ENCODE results near the gene FAM149B1. TPM values are rescaled to one million over a fixed set of nuclear protein-coding genes. Genes with fewer than 3 reads are reported as not detected.
A peak's percentile ranks its signal among the peaks of the same experiment; 100 is the strongest.

The FAM149B1 gene
- polyA plus RNA-seq, 1 donor (not counting 4 experiments of a cell fraction or from before 2014, with no cell fraction given) = 22.2 TPM

DNA sequence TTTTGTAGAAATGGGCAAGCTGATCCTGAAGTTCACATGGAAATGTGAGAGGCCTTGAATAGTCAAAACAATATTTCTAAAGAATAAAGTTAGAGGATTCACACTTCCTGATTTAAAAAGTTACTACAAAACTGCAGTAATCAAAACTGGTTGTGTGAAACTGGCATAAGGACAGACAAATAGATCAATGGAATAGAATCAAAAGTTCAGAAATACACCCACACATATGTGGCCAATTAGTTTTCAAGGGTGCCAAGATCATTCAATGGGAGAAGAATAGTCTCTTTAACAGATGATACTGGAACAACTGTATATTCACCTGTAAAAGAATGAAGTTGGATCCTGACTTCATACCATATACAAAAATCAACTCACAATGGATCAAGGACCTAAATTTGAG, 51.5 kb downstream of the FAM149B1 start:
- no peak for DNase-seq (ENCODE audit: low read depth, low spot score)
- H3K4me1 ChIP-seq (ENCODE audit: control insufficient read depth, extremely low read depth, insufficient read depth, low read length) = no peaks in the 10 kb centered on the region
- no peak overlapping the region for H3K4me3 ChIP-seq (ENCODE audit: control insufficient read depth in 2 of 3, extremely low read depth in 1 of 3, insufficient read depth in 2 of 3, low read depth in 1 of 3, low read length in 3 of 3)
- H3K27me3 ChIP-seq (ENCODE audit: control insufficient read depth, extremely low read depth, insufficient read depth, low read length) = no peaks in the 10 kb centered on the region
- no peak overlapping the region for H3K27ac ChIP-seq (ENCODE audit: control insufficient read depth, insufficient read depth, low read length)
- TF ChIP-seq, protein P1, sequence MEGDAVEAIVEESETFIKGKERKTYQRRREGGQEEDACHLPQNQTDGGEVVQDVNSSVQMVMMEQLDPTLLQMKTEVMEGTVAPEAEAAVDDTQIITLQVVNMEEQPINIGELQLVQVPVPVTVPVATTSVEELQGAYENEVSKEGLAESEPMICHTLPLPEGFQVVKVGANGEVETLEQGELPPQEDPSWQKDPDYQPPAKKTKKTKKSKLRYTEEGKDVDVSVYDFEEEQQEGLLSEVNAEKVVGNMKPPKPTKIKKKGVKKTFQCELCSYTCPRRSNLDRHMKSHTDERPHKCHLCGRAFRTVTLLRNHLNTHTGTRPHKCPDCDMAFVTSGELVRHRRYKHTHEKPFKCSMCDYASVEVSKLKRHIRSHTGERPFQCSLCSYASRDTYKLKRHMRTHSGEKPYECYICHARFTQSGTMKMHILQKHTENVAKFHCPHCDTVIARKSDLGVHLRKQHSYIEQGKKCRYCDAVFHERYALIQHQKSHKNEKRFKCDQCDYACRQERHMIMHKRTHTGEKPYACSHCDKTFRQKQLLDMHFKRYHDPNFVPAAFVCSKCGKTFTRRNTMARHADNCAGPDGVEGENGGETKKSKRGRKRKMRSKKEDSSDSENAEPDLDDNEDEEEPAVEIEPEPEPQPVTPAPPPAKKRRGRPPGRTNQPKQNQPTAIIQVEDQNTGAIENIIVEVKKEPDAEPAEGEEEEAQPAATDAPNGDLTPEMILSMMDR (optimal IDR thresholded peaks at IDR 0.05 in 1 of 3, IDR thresholded peaks at IDR 0.05 in 1 of 3, conservative IDR thresholded peaks at IDR 0.05 in 1 of 3; ENCODE audit: extremely low read depth in 1 of 3, insufficient read depth in 2 of 3, low read length in 3 of 3) = no peak
- no peak for TF ChIP-seq EZH2 (IDR thresholded peaks at IDR 0.05; ENCODE audit: low read length)
- H4K20me1 ChIP-seq (ENCODE audit: control insufficient read depth, extremely low read depth, insufficient read depth, low read length) = no peaks in the 10 kb centered on the region
- dilution Hi-C loops (cut with MboI; ENCODE audit: extremely low pct_ligation_motif_present, low sequenced_read_pairs) = no loop called here
- H3K4me2 ChIP-seq (ENCODE audit: control insufficient read depth, extremely low read depth, insufficient read depth, low read depth, low read length) = no peak overlapping the region
- peak; percentile 57 for FAIRE-seq
- no peak overlapping the region for H2AFZ ChIP-seq (ENCODE audit: control insufficient read depth, low read length)
- H3K9me3 ChIP-seq (ENCODE audit: control insufficient read depth, low read depth, low read length) = no peaks in the 10 kb centered on the region
- no peaks in the 10 kb centered on the region for H3K79me2 ChIP-seq (ENCODE audit: control insufficient read depth, insufficient read depth, low read length)
- H3K9ac ChIP-seq (ENCODE audit: control insufficient read depth, extremely low read depth, insufficient read depth, low read length) = no peak overlapping the region
- H3K9me1 ChIP-seq (ENCODE audit: control insufficient read depth, extremely low read depth, insufficient read depth, low read length) = no peaks in the 10 kb centered on the region
- peaks cover 3 to 5% of the 10 kb centered on the region in 2 experiments for H3K36me3 ChIP-seq (ENCODE audit: control insufficient read depth in 2 of 2, extremely low read depth in 1 of 2, insufficient read depth in 2 of 2, low read length in 2 of 2)

DNA sequence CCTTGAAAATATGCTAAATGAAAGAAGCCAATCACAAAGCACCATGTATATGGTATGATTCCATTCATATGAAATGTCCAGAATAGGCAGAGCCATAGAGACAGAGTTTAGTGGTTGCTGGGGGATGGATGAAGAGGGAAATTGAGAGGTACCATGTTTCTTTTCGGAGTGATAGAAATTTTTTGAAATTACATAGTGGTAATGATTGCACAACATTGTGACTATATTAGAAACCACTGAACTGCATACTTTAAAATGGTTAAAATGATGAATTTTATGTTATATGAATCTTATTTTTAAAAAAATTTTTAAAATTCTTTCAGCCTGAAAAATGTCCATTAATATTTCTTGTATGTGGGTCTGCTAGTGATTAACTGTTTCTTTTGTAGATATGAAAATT, 53.1 kb downstream of the FAM149B1 start:
- Histone ChIP-seq H3K9me1 (ENCODE audit: control insufficient read depth, extremely low read depth, insufficient read depth, low read length) (no peaks in the 10 kb centered on the region), H3K4me1 (ENCODE audit: control insufficient read depth, extremely low read depth, insufficient read depth, low read length) (no peaks in the 10 kb centered on the region), H3K9me3 (ENCODE audit: control insufficient read depth, low read depth, low read length) (no peaks in the 10 kb centered on the region), H4K20me1 (ENCODE audit: control insufficient read depth, extremely low read depth, insufficient read depth, low read length) (no peaks in the 10 kb centered on the region), H3K27me3 (ENCODE audit: control insufficient read depth, extremely low read depth, insufficient read depth, low read length) (no peaks in the 10 kb centered on the region), H3K79me2 (ENCODE audit: control insufficient read depth, insufficient read depth, low read length) (no peaks in the 10 kb centered on the region), H3K27ac (ENCODE audit: control insufficient read depth, insufficient read depth, low read length) (no peak overlapping the region), H3K9ac (ENCODE audit: control insufficient read depth, extremely low read depth, insufficient read depth, low read length) (no peak overlapping the region), H2AFZ (ENCODE audit: control insufficient read depth, low read length) (no peak overlapping the region), H3K36me3 (ENCODE audit: control insufficient read depth in 2 of 2, extremely low read depth in 1 of 2, insufficient read depth in 2 of 2, low read length in 2 of 2) (peaks cover 3 to 5% of the 10 kb centered on the region in 2 experiments), H3K4me2 (ENCODE audit: control insufficient read depth, extremely low read depth, insufficient read depth, low read depth, low read length) (no peak overlapping the region), H3K4me3 (ENCODE audit: control insufficient read depth in 2 of 3, extremely low read depth in 1 of 3, insufficient read depth in 2 of 3, low read depth in 1 of 3, low read length in 3 of 3) (no peak overlapping the region)
- DNase-seq (ENCODE audit: low read depth, low spot score) (no peak), FAIRE-seq (no peak)
- TF ChIP-seq, protein P1 (optimal IDR thresholded peaks at IDR 0.05 in 1 of 3, IDR thresholded peaks at IDR 0.05 in 1 of 3, conservative IDR thresholded peaks at IDR 0.05 in 1 of 3; ENCODE audit: extremely low read depth in 1 of 3, insufficient read depth in 2 of 3, low read length in 3 of 3) = no peak
- no peak for TF ChIP-seq EZH2 (IDR thresholded peaks at IDR 0.05; ENCODE audit: low read length)
- dilution Hi-C loops (cut with MboI; ENCODE audit: extremely low pct_ligation_motif_present, low sequenced_read_pairs) = no loop called here

Data from keratinocyte (primary cell).